ENCODE data around the gene PGC. TPM values are rescaled to one million over a fixed set of nuclear protein-coding genes. Genes with fewer than 3 reads are reported as not detected.

The PGC gene
- total and polyA plus RNA-seq, 2 donors (not counting 1 experiment from before 2014, with no cell fraction given) = not detected

DNA sequence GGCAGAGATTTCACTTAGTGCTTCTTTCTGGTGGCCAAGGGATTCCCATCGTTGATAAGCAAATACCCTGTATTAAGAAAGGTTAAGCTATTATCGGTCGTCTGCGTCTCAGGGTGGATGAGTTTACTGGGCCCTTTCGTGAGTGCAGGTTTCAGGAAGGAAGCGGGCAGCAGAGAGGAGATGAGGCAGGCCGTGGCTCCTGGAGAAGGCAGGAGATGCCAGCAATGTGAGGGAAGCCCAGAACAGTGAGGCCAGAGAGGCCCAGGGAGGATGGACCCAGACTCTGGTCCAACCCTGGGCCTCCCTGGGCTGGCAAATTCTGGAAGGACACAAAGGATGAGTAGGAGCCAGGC, 23.0 kb downstream of the PGC start:
- Mint-ChIP-seq H3K4me3 (peak overlapping the region; percentile 96), H3K27me3 (no peaks in the 10 kb centered on the region), H3K27ac (peak overlapping the region; percentile 99), H3K9me3 (ENCODE audit: insufficient read depth) (no peaks in the 10 kb centered on the region), H3K4me1 (peaks cover 96% of the 10 kb centered on the region)
- intact Hi-C loops (cut with micrococcal nuclease) = loop anchor here (10.0 kb wide), 1 partner anchor 301 kb away; no protein-coding TSS in a partner anchor
- ATAC-seq (ENCODE audit: low read depth) (no peak), DNase-seq (peak; percentile 49)
- Histone ChIP-seq H3K36me3 (replicated peaks in 1 of 2; ENCODE audit: control extremely low read depth in 1 of 2, control insufficient read depth in 1 of 2, extremely low read depth in 1 of 2, insufficient read depth in 2 of 2, low read length in 1 of 2) (peaks cover 0 to 6% of the 10 kb centered on the region in 2 experiments), H3K79me2 (ENCODE audit: control insufficient read depth, insufficient read depth, low read length) (peaks cover 100% of the 10 kb centered on the region), H3K27ac (ENCODE audit: low read length in 2 of 2) (peak overlapping the region; percentile 87 to 90), H3K27me3 (replicated peaks in 1 of 4; ENCODE audit: control extremely low read depth in 1 of 4, control insufficient read depth in 3 of 4, insufficient read depth in 4 of 4, low read length in 3 of 4) (no peaks in the 10 kb centered on the region), H2AFZ (ENCODE audit: insufficient read depth, low read depth, low read length, poor library complexity, severe bottlenecking) (peak overlapping the region; percentile 3), H3K4me2 (replicated peaks; ENCODE audit: low read depth, low read length, poor library complexity, severe bottlenecking) (peak overlapping the region; percentile 90), H3K9me3 (ENCODE audit: control extremely low read depth in 1 of 3, control insufficient read depth in 2 of 3, insufficient read depth in 1 of 3, low read length in 2 of 3) (no peaks in the 10 kb centered on the region), H4K20me1 (ENCODE audit: control insufficient read depth, insufficient read depth, low read length, poor library complexity, severe bottlenecking) (peaks cover 33% of the 10 kb centered on the region), H3K4me1 (ENCODE audit: control insufficient read depth in 2 of 2, insufficient read depth in 2 of 2, low read length in 2 of 2) (peaks cover 96 to 100% of the 10 kb centered on the region in 2 donors), H3K9ac (ENCODE audit: low read length) (peak overlapping the region; percentile 67), H3K4me3 (ENCODE audit: control extremely low read depth in 1 of 5, extremely low read depth in 1 of 5, insufficient read depth in 1 of 5, low read depth in 2 of 5, low read length in 4 of 5) (peak overlapping the region; percentile 44 to 73 (median 52))
- ChIA-PET CTCF (interaction anchor here (0.7 to 9.1 kb wide), 6 partner anchors 9 to 42 kb away, joined by 3 to 176 read pairs (median 8); partner anchors contain the start of gene TFEB), POLR2A (interaction anchor here (0.5 to 3.9 kb wide), 8 partner anchors 8 to 263 kb away, joined by 3 to 109 read pairs (median 12); partner anchors contain the start of gene TFEB)
- TF ChIP-seq EZH2 (IDR thresholded peaks at IDR 0.05; ENCODE audit: borderline replicate concordance, insufficient read depth, low read depth, low read length, poor library complexity, severe bottlenecking) (no peak), CTCF (IDR thresholded peaks at IDR 0.05) (no peak)
- 1% methylated on average over 7 of the region's 7 CpGs for WGBS (ENCODE audit: insufficient coverage)

DNA sequence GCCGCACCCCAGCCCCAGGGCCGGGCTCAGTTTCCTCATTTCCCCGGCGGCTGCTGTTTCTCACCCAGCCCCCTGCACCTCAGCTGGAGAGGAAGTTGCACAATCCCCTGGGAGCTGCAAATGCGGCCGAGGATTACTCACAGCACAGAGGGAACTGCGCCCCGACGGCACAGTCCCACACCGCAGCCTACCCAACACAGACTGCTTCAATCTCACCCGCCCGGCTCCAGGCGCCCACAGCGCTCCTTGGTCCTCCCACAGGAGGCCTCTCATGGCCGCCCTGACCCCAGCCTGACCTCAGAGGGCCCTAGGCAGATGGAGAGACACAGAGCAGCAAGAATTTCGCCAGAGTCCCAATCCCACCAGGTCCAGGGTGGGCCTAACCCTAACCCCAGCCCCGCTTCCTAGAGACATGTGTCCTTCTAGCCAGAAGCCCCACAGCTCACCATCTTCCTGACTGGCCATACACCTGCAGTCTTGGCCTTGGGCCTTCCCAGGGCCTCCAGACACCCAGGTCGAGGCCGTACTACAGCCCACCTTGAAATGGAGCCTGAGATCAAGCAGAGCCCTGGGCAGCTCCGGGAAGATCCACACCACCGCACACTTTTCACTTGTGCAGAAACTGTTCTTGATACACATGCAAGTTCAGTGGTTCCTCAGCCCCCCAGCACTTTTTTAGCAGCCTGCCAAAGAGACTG, 23.5 kb downstream of the PGC start:
- Mint-ChIP-seq H3K4me1 (peaks cover 95% of the 10 kb centered on the region), H3K9me3 (ENCODE audit: insufficient read depth) (no peaks in the 10 kb centered on the region), H3K4me3 (peak overlapping the region; percentile 96), H3K27me3 (no peaks in the 10 kb centered on the region), H3K27ac (peak overlapping the region; percentile 99)
- H3K9me3 ChIP-seq (ENCODE audit: control extremely low read depth in 1 of 3, control insufficient read depth in 2 of 3, insufficient read depth in 1 of 3, low read length in 2 of 3) = no peaks in the 10 kb centered on the region
- peak; percentile 91 for DNase-seq
- intact Hi-C loops (cut with micrococcal nuclease) = loop anchor here (1.0 to 10.0 kb wide), 4 partner anchors 9 to 301 kb away; no protein-coding TSS in a partner anchor
- peak overlapping the region; percentile 3 for H2AFZ ChIP-seq (ENCODE audit: insufficient read depth, low read depth, low read length, poor library complexity, severe bottlenecking)
- H3K79me2 ChIP-seq (ENCODE audit: control insufficient read depth, insufficient read depth, low read length) = peaks cover 100% of the 10 kb centered on the region
- peak overlapping the region; percentile 87 to 90 for H3K27ac ChIP-seq (ENCODE audit: low read length in 2 of 2)
- POLR2A ChIA-PET = interaction anchor here (0.5 to 3.9 kb wide), 11 partner anchors 8 to 320 kb away, joined by 3 to 109 read pairs (median 9); partner anchors contain the start of genes TFEB and TOMM6
- no peaks in the 10 kb centered on the region for H3K27me3 ChIP-seq (replicated peaks in 1 of 4; ENCODE audit: control extremely low read depth in 1 of 4, control insufficient read depth in 3 of 4, insufficient read depth in 4 of 4, low read length in 3 of 4)
- peak overlapping the region; percentile 67 for H3K9ac ChIP-seq (ENCODE audit: low read length)
- 19% methylated on average over 19 of the region's 21 CpGs for WGBS (ENCODE audit: insufficient coverage)
- H3K4me2 ChIP-seq (replicated peaks; ENCODE audit: low read depth, low read length, poor library complexity, severe bottlenecking) = peak overlapping the region; percentile 90
- peaks cover 95 to 100% of the 10 kb centered on the region in 2 donors for H3K4me1 ChIP-seq (ENCODE audit: control insufficient read depth in 2 of 2, insufficient read depth in 2 of 2, low read length in 2 of 2)
- peak overlapping the region; percentile 48 to 73 (median 59) for H3K4me3 ChIP-seq (ENCODE audit: control extremely low read depth in 1 of 5, extremely low read depth in 1 of 5, insufficient read depth in 1 of 5, low read depth in 2 of 5, low read length in 4 of 5)
- TF ChIP-seq CTCF (IDR thresholded peaks at IDR 0.05) = no peak
- no peak for TF ChIP-seq EZH2 (IDR thresholded peaks at IDR 0.05; ENCODE audit: borderline replicate concordance, insufficient read depth, low read depth, low read length, poor library complexity, severe bottlenecking)
- peaks cover 35% of the 10 kb centered on the region for H4K20me1 ChIP-seq (ENCODE audit: control insufficient read depth, insufficient read depth, low read length, poor library complexity, severe bottlenecking)
- peaks cover 0 to 7% of the 10 kb centered on the region in 2 experiments for H3K36me3 ChIP-seq (replicated peaks in 1 of 2; ENCODE audit: control extremely low read depth in 1 of 2, control insufficient read depth in 1 of 2, extremely low read depth in 1 of 2, insufficient read depth in 2 of 2, low read length in 1 of 2)
- CTCF ChIA-PET = interaction anchor here (0.6 to 9.1 kb wide), 7 partner anchors 10 to 42 kb away, joined by 3 to 176 read pairs (median 6); partner anchors contain the start of gene TFEB
- peak; percentile 90 for ATAC-seq (ENCODE audit: low read depth)
